ENCODE measurements around the gene RXRA.

Gene RXRA

DNA sequence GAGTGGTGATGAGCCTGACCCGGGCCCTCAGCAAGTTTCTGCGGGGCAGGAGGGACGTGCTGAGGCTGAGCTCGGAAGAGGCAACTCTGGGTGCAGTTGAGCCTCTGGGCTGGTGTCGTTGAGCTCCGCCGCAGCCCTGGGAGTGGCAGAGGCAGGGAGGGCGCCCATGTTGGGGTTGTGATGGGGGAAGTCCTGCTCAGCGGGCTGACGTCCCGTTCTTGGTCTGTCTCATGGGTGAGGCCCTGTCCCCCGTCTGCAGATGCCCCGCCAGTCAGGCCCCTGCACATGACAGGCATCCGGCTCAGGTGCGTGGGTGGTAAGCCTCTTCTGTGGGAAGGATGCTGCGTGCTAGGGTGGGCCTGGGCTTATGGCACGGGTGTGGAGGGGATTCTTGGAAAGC is 64.3 kb downstream of the RXRA start:
- H3K9me3 ChIP-seq (ENCODE audit: control insufficient read depth, insufficient read depth, low read length): no peaks in the 10 kb centered on the region
- H3K9ac ChIP-seq (ENCODE audit: low read depth, low read length): peak overlapping the region; percentile 5
- H3K4me1 ChIP-seq (ENCODE audit: control insufficient read depth, insufficient read depth, low read length): no peaks in the 10 kb centered on the region
- no peaks in the 10 kb centered on the region for H3K36me3 ChIP-seq (ENCODE audit: control insufficient read depth, insufficient read depth, low read length)
- H3K27me3 ChIP-seq (ENCODE audit: control insufficient read depth, insufficient read depth, low read length): no peaks in the 10 kb centered on the region
- no peak overlapping the region for H3K4me3 ChIP-seq (ENCODE audit: low read depth, low read length)

- H3K9ac ChIP-seq (ENCODE audit: low read depth, low read length): peak overlapping the region; percentile 5
- H3K27me3 ChIP-seq (ENCODE audit: control insufficient read depth, insufficient read depth, low read length): no peaks in the 10 kb centered on the region
- no peaks in the 10 kb centered on the region for H3K36me3 ChIP-seq (ENCODE audit: control insufficient read depth, insufficient read depth, low read length)
- H3K9me3 ChIP-seq (ENCODE audit: control insufficient read depth, insufficient read depth, low read length): no peaks in the 10 kb centered on the region
- no peak overlapping the region for H3K4me3 ChIP-seq (ENCODE audit: low read depth, low read length)
- H3K4me1 ChIP-seq (ENCODE audit: control insufficient read depth, insufficient read depth, low read length): no peaks in the 10 kb centered on the region
These were observed 64.7 kb downstream of the RXRA start for GRCh38 chr9:134390947-134391318.

- no peaks in the 10 kb centered on the region for H3K27me3 ChIP-seq (ENCODE audit: control insufficient read depth, insufficient read depth, low read length)
- H3K36me3 ChIP-seq (ENCODE audit: control insufficient read depth, insufficient read depth, low read length): no peaks in the 10 kb centered on the region
- no peak overlapping the region for H3K4me3 ChIP-seq (ENCODE audit: low read depth, low read length)
- H3K9me3 ChIP-seq (ENCODE audit: control insufficient read depth, insufficient read depth, low read length): no peaks in the 10 kb centered on the region
- H3K9ac ChIP-seq (ENCODE audit: low read depth, low read length): no peak overlapping the region
- no peaks in the 10 kb centered on the region for H3K4me1 ChIP-seq (ENCODE audit: control insufficient read depth, insufficient read depth, low read length)
These were observed 65.3 kb downstream of the RXRA start for GRCh38 chr9:134391319-134392231.

DNA sequence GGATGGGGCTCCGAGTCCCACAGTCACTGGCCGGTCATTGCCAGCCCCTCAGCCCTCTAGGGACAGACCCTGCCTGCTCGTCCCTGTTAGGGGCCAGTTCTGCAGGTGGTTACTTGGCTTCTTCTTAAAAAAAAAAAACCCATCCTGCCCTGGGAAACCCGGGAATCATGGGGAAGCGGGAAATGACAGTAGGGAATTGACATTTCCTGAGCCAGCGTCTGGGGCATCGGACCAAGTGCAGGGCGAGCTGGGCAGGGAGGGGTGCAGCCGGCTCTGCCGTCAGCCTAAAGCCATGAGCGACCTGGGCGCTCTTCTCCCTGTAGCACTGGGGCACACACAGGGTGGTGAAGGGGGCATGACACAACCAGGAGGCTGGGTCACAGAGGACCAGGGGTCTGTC is 66.6 kb downstream of the RXRA start:
- Histone ChIP-seq H3K4me1 (ENCODE audit: control insufficient read depth, insufficient read depth, low read length) (no peaks in the 10 kb centered on the region), H3K27me3 (ENCODE audit: control insufficient read depth, insufficient read depth, low read length) (no peaks in the 10 kb centered on the region), H3K4me3 (ENCODE audit: low read depth, low read length) (no peak overlapping the region), H3K9ac (ENCODE audit: low read depth, low read length) (no peak overlapping the region), H3K36me3 (ENCODE audit: control insufficient read depth, insufficient read depth, low read length) (no peaks in the 10 kb centered on the region), H3K9me3 (ENCODE audit: control insufficient read depth, insufficient read depth, low read length) (no peaks in the 10 kb centered on the region)

DNA sequence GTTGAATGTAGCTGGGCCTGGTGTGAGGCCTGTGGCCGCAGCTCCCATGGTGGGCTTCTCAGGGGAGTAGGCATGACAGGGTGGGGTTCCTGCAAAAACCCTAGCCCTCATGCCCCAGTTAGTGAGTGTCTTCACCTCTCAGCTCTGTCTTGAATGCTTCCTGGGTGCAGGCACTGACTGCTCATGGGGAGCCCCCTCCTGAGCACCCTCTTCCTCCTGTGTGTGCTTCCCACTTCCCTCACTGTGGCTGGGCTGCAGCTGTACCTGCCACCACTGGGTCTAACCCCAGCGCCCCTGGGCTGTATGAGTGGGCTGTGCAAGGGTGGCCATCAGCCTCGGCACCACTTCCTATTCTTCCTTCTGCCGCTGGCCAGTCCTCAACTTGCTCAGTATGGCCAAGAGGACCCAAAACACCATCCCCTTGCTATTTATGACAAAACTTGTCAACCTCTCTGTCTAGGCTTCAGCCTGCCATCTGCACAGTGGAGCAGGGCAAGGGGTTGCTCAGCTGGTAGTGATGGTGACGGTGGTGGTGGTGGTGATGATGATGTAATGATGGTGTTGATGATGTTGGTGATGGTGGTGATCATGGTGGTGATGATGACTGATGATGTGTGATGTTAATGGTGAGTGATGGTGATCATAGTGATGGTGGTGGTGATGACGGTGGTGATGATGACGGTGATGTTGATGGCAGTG is 67.5 kb downstream of the RXRA start:
- H3K9me3 ChIP-seq (ENCODE audit: control insufficient read depth, insufficient read depth, low read length): peaks cover 3% of the 10 kb centered on the region
- H3K4me1 ChIP-seq (ENCODE audit: control insufficient read depth, insufficient read depth, low read length): no peaks in the 10 kb centered on the region
- no peaks in the 10 kb centered on the region for H3K36me3 ChIP-seq (ENCODE audit: control insufficient read depth, insufficient read depth, low read length)
- no peak overlapping the region for H3K4me3 ChIP-seq (ENCODE audit: low read depth, low read length)
- H3K27me3 ChIP-seq (ENCODE audit: control insufficient read depth, insufficient read depth, low read length): no peaks in the 10 kb centered on the region
- no peak overlapping the region for H3K9ac ChIP-seq (ENCODE audit: low read depth, low read length)

DNA sequence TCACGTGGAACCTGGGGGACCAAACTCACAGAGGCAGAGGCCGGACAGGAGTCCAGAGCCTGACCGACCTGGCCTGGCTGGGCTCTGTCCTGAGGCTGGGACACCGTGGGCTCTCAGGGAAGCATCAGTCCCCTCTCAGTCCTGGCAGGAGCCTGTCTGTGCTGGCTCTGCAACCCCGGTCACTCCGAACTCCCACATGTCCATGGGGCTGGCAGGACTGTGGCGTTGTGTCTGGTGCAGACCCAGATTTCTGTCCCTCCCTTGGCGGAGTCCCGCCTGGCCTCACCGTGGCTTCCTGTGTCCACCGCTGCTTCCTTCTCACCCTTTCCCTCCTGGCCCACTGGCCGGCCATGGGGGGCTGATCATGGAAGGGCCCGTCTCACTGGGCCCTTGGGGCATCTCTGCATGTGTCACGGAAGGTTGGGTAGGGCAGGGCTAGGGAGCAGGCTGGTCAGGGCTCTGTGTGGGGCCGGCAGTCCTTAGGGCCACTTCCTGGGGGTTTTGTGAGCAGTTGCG is 68.8 kb downstream of the RXRA start:
- Histone ChIP-seq H3K4me1 (ENCODE audit: control insufficient read depth, insufficient read depth, low read length) (no peaks in the 10 kb centered on the region), H3K9me3 (ENCODE audit: control insufficient read depth, insufficient read depth, low read length) (peaks cover 10% of the 10 kb centered on the region), H3K4me3 (ENCODE audit: low read depth, low read length) (no peak overlapping the region), H3K36me3 (ENCODE audit: control insufficient read depth, insufficient read depth, low read length) (no peaks in the 10 kb centered on the region), H3K9ac (ENCODE audit: low read depth, low read length) (no peak overlapping the region), H3K27me3 (ENCODE audit: control insufficient read depth, insufficient read depth, low read length) (no peaks in the 10 kb centered on the region)

- Histone ChIP-seq H3K9me3 (ENCODE audit: control insufficient read depth, insufficient read depth, low read length) (peaks cover 10% of the 10 kb centered on the region), H3K27me3 (ENCODE audit: control insufficient read depth, insufficient read depth, low read length) (no peaks in the 10 kb centered on the region), H3K4me3 (ENCODE audit: low read depth, low read length) (no peak overlapping the region), H3K36me3 (ENCODE audit: control insufficient read depth, insufficient read depth, low read length) (no peaks in the 10 kb centered on the region), H3K4me1 (ENCODE audit: control insufficient read depth, insufficient read depth, low read length) (no peaks in the 10 kb centered on the region), H3K9ac (ENCODE audit: low read depth, low read length) (no peak overlapping the region)
These were observed 69.5 kb downstream of the RXRA start for GRCh38 chr9:134395737-134396257.

GRCh38 chr9:134396258-134396742 is 70.0 kb downstream of the RXRA start:
- Histone ChIP-seq H3K27me3 (ENCODE audit: control insufficient read depth, insufficient read depth, low read length) (no peaks in the 10 kb centered on the region), H3K36me3 (ENCODE audit: control insufficient read depth, insufficient read depth, low read length) (no peaks in the 10 kb centered on the region), H3K4me3 (ENCODE audit: low read depth, low read length) (no peak overlapping the region), H3K9me3 (ENCODE audit: control insufficient read depth, insufficient read depth, low read length) (peaks cover 10% of the 10 kb centered on the region), H3K9ac (ENCODE audit: low read depth, low read length) (no peak overlapping the region), H3K4me1 (ENCODE audit: control insufficient read depth, insufficient read depth, low read length) (no peaks in the 10 kb centered on the region)

DNA sequence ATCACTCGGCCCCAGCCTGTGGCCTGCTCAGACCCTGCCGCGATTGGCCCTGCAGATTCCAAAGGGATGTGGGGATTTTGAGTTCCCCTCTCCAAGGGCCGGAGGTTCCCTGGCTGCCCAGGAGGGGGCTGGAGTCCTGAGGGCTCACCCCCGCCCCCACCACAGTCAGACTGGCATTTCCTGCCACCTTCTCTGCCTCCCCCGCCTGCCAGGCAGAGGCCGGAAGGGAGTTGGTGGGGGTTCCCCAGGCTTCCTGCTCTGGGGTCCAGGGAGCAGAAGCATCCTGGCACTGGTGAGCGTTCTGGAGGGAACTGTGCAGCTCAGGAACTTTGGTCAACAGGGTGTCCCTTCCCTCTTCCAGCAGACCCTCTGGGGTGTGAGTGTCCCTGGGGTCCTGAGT is 70.6 kb downstream of the RXRA start:
- H3K9ac ChIP-seq (ENCODE audit: low read depth, low read length): no peak overlapping the region

GRCh38 chr9:134398756-134399155 is 72.5 kb downstream of the RXRA start:
- Histone ChIP-seq H3K4me3 (ENCODE audit: low read depth, low read length) (no peak overlapping the region), H3K4me1 (ENCODE audit: control insufficient read depth, insufficient read depth, low read length) (no peaks in the 10 kb centered on the region), H3K27me3 (ENCODE audit: control insufficient read depth, insufficient read depth, low read length) (no peaks in the 10 kb centered on the region), H3K36me3 (ENCODE audit: control insufficient read depth, insufficient read depth, low read length) (no peaks in the 10 kb centered on the region), H3K9ac (ENCODE audit: low read depth, low read length) (no peak overlapping the region), H3K9me3 (ENCODE audit: control insufficient read depth, insufficient read depth, low read length) (peaks cover 10% of the 10 kb centered on the region)

More for the DNA sequence above, 70.6 kb downstream of the RXRA start:
- H3K27me3 ChIP-seq (ENCODE audit: control insufficient read depth, insufficient read depth, low read length): no peaks in the 10 kb centered on the region
- no peak overlapping the region for H3K4me3 ChIP-seq (ENCODE audit: low read depth, low read length)
- no peaks in the 10 kb centered on the region for H3K4me1 ChIP-seq (ENCODE audit: control insufficient read depth, insufficient read depth, low read length)
- H3K36me3 ChIP-seq (ENCODE audit: control insufficient read depth, insufficient read depth, low read length): no peaks in the 10 kb centered on the region
- peaks cover 10% of the 10 kb centered on the region for H3K9me3 ChIP-seq (ENCODE audit: control insufficient read depth, insufficient read depth, low read length)

DNA sequence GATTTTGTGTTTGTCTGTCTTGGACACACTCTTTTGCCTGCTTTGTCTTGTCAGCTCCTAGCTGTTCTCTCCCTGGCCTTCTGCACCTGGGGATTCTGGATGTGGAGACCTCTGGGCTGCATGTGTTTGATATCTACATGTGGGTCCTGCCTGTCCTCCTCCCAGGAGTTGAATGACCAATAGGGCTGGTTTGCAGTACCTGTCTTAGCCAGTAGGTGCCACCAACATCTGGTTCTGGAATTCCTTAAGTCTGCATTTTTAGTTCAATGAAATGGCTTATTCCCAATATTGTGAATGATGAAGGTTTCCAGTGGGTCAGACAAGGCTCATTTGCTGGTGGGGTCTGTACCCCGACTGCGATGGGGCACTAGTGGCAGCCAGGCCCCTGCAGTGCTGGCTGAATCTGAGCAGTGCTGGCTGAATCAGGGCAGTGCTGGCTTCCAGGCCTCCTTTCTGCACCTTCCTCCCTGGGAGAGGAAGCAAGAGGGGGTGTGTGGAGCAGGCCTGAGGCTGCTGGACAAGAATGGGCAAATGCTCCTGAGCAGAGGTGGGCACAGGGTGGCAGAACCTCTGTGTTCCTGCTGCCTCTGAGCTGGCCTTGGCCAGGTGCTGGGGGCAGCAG is 73.3 kb downstream of the RXRA start:
- H3K4me3 ChIP-seq (ENCODE audit: low read depth, low read length): no peak overlapping the region
- H3K9ac ChIP-seq (ENCODE audit: low read depth, low read length): no peak overlapping the region
- peaks cover 10% of the 10 kb centered on the region for H3K9me3 ChIP-seq (ENCODE audit: control insufficient read depth, insufficient read depth, low read length)
- no peaks in the 10 kb centered on the region for H3K36me3 ChIP-seq (ENCODE audit: control insufficient read depth, insufficient read depth, low read length)
- H3K27me3 ChIP-seq (ENCODE audit: control insufficient read depth, insufficient read depth, low read length): no peaks in the 10 kb centered on the region
- no peaks in the 10 kb centered on the region for H3K4me1 ChIP-seq (ENCODE audit: control insufficient read depth, insufficient read depth, low read length)

All from iPS-15b (cell line).